ENCODE measurements around the gene ATP13A2. TPM values are rescaled to one million over a fixed set of nuclear protein-coding genes. Genes with fewer than 3 reads are reported as not detected.

Gene ATP13A2
- total and polyA plus RNA-seq, 8 donors: 23.6 to 65.0 (median 35.4) TPM

GRCh38 chr1:17043676-17044075, 31.9 kb upstream of the ATP13A2 start:
- Histone ChIP-seq H3K4me1 (peaks cover 5 to 23% of the 10 kb centered on the region in 2 donors), H3K27me3 (no peaks in the 10 kb centered on the region), H3K9me3 (no peaks in the 10 kb centered on the region), H3K36me3 (peaks cover 0 to 71% of the 10 kb centered on the region in 2 donors), H3K4me3 (no peak overlapping the region), H3K27ac (no peak overlapping the region)
- TF ChIP-seq CTCF (IDR thresholded peaks at IDR 0.05): no peak
- DNase-seq (no peak), ATAC-seq (no peak)
- intact Hi-C loops (cut with DNase I): loop anchor here in 1 of 2 donors (5.0 kb wide), 1 partner anchor 81 kb away; no protein-coding TSS in a partner anchor

GRCh38 chr1:17040135-17040534, 28.4 kb upstream of the ATP13A2 start:
- H3K9me3 ChIP-seq: no peaks in the 10 kb centered on the region
- no peak for ATAC-seq
- H3K4me3 ChIP-seq: no peak overlapping the region
- no peaks in the 10 kb centered on the region for H3K27me3 ChIP-seq
- H3K36me3 ChIP-seq: peaks cover 0 to 85% of the 10 kb centered on the region in 2 donors
- no peak for DNase-seq
- no peak for TF ChIP-seq CTCF (IDR thresholded peaks at IDR 0.05)
- H3K4me1 ChIP-seq: peaks cover 0 to 4% of the 10 kb centered on the region in 2 donors
- no peak overlapping the region for H3K27ac ChIP-seq
- intact Hi-C loops (cut with DNase I): loop anchor here in 1 of 2 donors (5.0 kb wide), 1 partner anchor 78 kb away; no protein-coding TSS in a partner anchor

GRCh38 chr1:17039522-17039921, 27.8 kb upstream of the ATP13A2 start:
- intact Hi-C loops (cut with DNase I): no loop called here
- no peaks in the 10 kb centered on the region for H3K27me3 ChIP-seq
- no peak overlapping the region for H3K4me3 ChIP-seq
- H3K27ac ChIP-seq: no peak overlapping the region
- no peak for TF ChIP-seq CTCF (IDR thresholded peaks at IDR 0.05)
- DNase-seq (no peak), ATAC-seq (no peak)
- no peaks in the 10 kb centered on the region for H3K9me3 ChIP-seq
- H3K4me1 ChIP-seq: no peaks in the 10 kb centered on the region
- H3K36me3 ChIP-seq: peaks cover 0 to 86% of the 10 kb centered on the region in 2 donors

- Histone ChIP-seq H3K36me3 (peaks cover 0 to 86% of the 10 kb centered on the region in 2 donors), H3K9me3 (no peaks in the 10 kb centered on the region), H3K27me3 (no peaks in the 10 kb centered on the region), H3K4me3 (no peak overlapping the region), H3K27ac (no peak overlapping the region), H3K4me1 (peaks cover 0 to 4% of the 10 kb centered on the region in 2 donors)
- no peak for DNase-seq
- no peak for TF ChIP-seq CTCF (IDR thresholded peaks at IDR 0.05)
- ATAC-seq: no peak
- intact Hi-C loops (cut with DNase I): no loop called here
These were observed 21.8 kb upstream of the ATP13A2 start for GRCh38 chr1:17033481-17033880.

- Histone ChIP-seq H3K4me3 (no peak overlapping the region), H3K36me3 (peaks cover 0 to 86% of the 10 kb centered on the region in 2 donors), H3K27me3 (no peaks in the 10 kb centered on the region), H3K9me3 (no peaks in the 10 kb centered on the region), H3K4me1 (peaks cover 3 to 12% of the 10 kb centered on the region in 2 donors), H3K27ac (no peak overlapping the region)
- no peak for TF ChIP-seq CTCF (IDR thresholded peaks at IDR 0.05)
- DNase-seq (no peak), ATAC-seq (no peak)
- intact Hi-C loops (cut with DNase I): no loop called here
These were observed 21.0 kb upstream of the ATP13A2 start for GRCh38 chr1:17032741-17033140.

Data from left lung (tissue), 10 donors.